GM12872 (cell line): ENCODE results near the gene PRKCB.

Experiments
- TF ChIP-seq, protein P1 (sequence below): IDR thresholded peaks from 3 replicates; pipeline ENCODE4 v1.5.1; 2011; ENCODE audit warnings: low read depth, mild to moderate bottlenecking, low read length, moderate library complexity; ENCODE audit not compliant: insufficient read depth

PRKCB gene

DNA sequence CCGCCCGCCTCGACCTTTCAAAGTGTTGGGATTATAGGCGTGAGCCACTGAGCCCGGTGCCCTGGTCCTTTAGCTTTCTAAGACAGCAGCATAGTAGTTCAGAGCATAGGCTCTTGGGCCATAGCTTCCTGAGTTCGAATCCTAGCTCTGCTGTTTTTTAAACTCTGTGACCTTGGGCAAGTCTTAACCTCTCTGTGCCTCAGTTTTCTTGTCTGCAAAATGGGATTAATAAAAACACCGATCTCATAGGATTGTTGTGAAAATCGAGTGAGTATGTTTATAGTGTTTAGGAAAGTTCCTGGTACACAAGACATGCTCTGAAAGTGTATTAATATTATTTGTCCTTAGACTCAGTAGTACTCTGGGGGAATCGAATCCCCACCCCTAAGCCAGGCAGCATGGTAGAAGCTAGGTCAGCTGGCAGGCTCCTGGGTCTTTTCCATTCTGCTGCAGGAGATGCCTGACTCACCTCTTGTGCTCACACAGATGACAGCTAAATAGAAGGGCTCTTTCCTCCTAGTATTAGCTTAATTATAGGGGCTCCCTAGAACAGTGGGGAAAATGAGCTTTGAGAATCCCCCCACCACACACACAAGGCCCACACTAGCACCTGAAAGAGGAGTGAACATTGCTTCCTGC lies 44.1 kb downstream of the PRKCB start:
- TF ChIP-seq, protein P1, sequence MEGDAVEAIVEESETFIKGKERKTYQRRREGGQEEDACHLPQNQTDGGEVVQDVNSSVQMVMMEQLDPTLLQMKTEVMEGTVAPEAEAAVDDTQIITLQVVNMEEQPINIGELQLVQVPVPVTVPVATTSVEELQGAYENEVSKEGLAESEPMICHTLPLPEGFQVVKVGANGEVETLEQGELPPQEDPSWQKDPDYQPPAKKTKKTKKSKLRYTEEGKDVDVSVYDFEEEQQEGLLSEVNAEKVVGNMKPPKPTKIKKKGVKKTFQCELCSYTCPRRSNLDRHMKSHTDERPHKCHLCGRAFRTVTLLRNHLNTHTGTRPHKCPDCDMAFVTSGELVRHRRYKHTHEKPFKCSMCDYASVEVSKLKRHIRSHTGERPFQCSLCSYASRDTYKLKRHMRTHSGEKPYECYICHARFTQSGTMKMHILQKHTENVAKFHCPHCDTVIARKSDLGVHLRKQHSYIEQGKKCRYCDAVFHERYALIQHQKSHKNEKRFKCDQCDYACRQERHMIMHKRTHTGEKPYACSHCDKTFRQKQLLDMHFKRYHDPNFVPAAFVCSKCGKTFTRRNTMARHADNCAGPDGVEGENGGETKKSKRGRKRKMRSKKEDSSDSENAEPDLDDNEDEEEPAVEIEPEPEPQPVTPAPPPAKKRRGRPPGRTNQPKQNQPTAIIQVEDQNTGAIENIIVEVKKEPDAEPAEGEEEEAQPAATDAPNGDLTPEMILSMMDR: no peak

DNA sequence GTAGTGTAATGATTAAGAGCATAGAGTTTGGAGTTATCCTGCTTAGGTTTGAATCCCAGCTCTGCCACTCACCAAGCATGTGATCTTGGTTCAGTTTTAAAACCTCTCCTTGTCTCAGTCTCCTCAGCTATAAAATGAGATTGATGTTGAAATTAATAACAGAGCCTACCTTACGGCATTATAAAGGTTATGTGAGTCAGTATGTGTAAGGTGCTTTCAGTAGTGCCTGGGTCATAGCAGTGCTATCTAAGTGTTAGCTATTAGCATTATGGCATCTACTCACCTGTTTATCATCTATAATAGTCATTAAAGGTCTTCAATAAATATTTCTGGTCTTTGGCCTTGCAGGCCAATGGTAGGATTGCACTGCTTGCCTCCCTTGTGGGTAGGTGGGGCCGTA lies 53.4 kb downstream of the PRKCB start:
- TF ChIP-seq, protein P1: no peak

DNA sequence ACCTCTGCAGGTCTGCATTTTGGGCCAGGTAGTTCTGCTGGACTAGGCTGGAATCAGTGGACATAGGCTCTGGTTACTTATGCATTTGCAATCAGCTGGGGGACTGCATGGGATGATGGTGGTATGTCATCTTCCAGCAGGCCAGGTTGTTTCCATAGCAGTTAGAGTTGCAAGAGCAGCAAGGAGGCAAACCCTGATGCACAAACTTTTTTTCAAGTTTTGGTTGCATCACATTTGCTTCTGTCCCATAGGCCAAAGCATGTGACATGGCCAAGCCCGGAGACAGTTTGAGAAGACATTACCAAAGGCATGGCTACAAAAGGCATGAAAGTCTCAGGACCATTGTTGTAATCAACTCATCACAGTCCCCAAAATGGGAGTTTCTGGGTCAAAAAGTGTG lies 58.2 kb downstream of the PRKCB start:
- TF ChIP-seq, protein P1: no peak

DNA sequence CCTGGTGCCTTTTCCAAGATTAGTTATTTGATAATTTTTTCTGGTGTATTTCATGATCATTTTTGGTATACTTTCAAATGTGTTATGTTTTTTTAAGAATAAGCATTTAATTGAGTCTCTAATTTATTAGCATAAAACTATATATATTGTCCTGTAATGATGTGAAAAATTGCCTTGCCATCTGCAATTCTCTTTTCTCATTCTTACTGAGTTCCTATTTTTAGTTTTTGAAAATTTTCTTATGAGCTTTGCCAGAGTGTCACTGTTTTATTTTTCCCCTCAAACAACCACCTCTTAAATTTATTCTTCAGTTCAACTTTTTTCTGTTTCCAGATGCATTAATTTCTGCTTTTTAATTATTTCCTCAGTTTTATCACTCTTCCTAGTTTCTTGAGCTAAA lies 59.3 kb downstream of the PRKCB start:
- TF ChIP-seq, protein P1: no peak

DNA sequence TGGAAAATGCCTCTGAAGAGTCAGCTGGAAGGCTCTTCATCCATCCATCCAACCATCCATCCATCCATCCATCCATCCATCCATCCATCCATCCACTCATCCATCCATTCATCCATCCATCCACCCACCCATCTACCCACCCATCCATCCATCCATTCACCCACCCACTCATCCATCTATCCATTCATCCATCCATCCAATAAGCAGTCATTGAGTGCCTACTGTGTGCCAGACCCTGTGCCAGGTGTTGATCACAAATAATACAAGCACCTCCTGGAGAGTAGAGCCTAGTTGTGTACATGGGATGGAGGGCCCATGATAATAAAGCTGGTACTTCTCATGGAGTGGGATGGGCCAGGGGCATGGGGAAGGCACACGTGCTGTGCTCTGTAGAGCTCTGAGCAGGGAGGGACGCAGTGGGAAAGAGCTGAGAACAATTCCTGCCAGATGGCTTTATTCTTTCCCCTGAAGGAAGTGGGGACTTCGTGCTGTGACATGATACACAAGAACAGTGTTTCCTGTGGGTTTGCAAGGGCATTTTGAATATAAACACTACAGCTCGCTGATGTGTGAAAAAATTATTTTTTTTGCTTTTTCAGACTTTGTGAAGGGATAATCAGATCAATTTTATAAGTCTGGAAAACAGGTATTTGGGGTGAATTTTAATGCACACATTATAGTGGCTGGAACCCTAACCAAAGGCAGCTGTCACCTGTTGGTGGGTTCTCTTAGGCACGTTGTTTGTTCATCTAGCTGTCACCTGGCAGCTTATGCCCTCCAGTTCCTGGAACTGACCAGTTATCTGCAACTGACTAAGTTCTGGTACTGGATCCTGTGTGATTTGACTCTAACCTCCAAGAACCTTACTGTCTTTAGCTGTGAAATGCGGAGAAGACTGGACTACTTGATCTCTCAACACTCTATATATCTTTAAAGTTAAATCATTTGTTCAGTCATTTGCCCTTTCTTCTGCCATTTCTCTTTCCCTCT lies 61.3 kb downstream of the PRKCB start:
- TF ChIP-seq, protein P1: no peak

DNA sequence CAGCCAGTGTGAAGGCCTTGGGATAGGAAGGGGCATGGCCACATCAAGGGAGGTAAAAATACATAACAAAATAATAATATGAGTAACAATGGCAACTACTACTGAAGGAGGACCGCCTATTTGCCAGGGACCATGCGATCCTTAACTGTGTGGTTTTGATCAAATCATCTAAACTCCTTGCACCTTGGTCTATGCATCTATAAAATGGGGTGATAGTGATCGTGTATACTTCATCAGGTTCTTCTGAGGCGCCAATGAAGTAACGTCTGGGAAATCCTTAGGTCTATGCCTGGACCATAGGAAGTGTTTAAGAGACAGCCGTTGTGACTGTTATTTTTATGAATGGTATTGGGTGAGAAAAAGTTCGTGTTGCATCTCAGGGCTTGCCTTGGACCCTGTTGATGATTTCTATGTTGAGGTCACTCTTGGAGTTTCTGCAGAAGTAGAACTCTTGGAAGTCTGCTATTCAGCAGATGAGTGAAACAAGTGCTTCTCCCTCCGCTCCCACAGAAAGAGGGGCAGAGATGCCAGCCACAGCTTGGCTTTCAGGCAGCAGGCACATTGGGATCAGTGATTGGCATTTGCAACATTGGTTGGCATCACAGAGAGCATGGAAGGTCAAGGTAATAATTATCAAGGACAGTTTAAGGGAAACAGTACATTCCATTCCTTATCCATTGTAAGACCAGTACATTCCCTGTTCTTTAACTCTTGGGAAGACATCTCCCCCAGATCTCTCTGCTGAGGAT lies 63.1 kb downstream of the PRKCB start:
- TF ChIP-seq, protein P1: no peak

DNA sequence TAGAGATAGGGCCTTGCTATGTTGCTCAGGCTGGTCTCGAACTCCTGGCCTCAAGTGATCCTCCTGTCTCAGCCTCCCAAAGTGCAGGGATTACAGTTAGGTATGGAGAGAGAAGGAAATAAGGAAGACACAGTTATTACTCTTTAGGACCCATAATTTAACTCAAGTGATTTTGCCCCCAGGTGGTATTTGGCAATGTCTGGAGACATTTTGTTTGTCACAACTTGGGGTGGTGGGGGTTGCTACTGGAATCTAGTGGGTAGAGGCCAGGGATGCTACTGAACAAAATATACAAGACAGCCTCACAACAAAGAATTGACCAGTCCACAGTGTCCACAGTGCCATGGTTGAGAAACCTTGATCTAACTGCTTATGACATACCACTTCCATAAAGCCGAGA lies 64.1 kb downstream of the PRKCB start:
- TF ChIP-seq, protein P1: no peak
